GM19395 (cell line): Measurements from ENCODE around the gene SEMA3C.
"Not testable (repeated sequence)": the region's sequence is repeated elsewhere in the genome, so short reads cannot be mapped to it uniquely, and the experiment has no call there.

Experiments used
- ATAC-seq: cut with Tn5 transposase; IDR thresholded peaks from one replicate; pipeline ENCODE4 v1.9.1; 2021; ENCODE audit warnings: mild to moderate bottlenecking, moderate library complexity; ENCODE audit not compliant: unreplicated experiment

Gene SEMA3C

GRCh38 chr7:80929619-80930018 lies 10.8 kb upstream of the SEMA3C start:
- ATAC-seq: no peak

DNA sequence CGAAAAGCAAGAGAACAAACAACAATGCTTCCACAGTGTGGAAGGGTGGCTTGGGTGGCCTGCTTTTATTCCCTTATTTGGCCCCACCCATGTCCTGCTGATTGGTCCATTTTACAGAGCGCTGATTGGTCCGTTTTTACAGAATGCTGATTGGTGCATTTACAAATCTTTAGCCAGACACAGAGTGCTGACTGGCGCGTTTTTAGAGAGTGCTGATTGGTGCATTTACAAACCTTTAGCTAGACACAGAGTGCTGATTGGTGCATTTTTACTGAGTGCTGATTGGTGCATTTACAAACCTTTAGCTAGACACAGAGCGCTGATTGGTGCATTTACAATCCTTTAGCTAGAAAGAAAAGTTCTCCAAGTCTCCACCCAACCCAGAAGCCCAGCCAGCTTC lies 8.1 kb upstream of the SEMA3C start:
- ATAC-seq: not testable (repeated sequence)

DNA sequence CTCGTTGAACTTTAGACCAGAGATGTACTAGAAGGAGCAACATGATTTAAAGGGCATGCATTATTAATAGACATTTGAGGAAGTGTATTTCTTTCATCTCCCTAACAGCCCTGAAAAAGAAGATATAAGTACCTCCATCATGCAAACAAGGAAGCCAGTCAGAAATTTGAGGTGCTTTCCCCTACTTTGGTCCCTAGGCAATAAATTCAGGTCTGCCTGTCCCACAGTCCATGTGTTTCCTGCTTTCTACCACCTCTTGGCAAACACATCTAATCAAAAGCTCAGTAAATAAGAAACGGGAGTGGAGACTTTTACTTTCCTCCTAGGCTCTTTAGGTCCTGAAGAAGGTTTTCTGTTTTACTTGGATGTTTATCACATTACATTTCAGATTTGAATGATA lies 5.2 kb upstream of the SEMA3C start:
- no peak for ATAC-seq

- no peak for ATAC-seq
These were observed 4.4 kb upstream of the SEMA3C start for GRCh38 chr7:80923211-80923612.

DNA sequence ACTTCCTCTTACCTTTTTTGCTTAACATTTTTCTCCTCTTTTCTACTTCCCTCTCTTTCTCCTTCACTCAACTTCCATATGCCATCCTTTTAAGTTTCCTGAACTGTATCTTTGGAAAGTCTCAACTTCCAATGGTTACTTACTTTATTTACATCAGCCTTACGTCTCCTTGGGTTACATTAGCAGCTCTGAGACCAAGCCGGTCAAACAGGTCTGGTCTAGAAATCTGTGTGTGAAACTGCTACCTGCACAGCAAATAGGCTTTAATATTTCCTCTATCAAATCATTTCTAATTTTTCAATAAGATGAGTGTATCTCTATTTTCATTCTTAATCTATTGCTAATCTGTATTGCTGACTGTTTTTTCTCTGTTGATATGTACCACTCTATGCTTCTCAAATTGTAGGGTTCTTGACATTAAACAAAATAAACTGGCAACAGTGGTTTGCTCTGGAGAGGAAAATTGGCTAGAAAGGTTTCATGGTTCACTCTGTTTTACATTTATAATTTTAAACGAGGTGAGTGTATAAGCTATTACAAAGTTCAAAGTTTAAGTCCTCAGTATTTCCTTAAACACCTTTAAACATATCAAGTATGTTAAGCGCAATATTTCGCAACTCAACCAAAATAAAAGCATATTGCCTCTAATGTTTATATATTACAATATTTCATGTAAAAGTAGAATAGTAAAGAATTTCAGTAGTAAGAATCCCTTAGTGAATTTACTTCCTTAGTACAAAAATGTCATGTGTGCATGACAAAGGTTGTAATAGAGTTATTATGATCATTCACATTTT lies 3.6 kb upstream of the SEMA3C start:
- ATAC-seq: no peak

GRCh38 chr7:80921130-80921529 lies 2.3 kb upstream of the SEMA3C start:
- no peak for ATAC-seq

DNA sequence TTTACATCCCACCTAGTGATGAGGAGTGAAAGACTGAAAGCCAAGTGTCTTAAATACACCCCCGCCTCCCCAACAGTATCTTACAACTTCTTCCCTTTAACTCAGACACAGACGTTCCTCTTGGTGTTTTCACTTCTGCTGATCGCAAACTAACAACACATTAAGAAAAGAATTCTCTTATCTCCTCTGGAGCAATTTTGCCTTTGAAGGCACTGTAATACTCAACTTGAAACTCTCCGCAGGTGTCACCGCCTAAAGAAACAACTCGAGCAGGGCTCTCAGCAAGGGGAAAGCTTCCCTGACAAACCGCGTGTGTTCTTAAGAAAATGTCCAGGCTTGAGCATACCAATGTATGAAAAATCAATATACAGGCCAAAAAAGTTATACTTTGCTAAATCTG lies 452 bp downstream of the SEMA3C start:
- ATAC-seq: peak; percentile 77

- no peak for ATAC-seq
These were observed 1.8 kb downstream of the SEMA3C start for GRCh38 chr7:80916770-80917741.

DNA sequence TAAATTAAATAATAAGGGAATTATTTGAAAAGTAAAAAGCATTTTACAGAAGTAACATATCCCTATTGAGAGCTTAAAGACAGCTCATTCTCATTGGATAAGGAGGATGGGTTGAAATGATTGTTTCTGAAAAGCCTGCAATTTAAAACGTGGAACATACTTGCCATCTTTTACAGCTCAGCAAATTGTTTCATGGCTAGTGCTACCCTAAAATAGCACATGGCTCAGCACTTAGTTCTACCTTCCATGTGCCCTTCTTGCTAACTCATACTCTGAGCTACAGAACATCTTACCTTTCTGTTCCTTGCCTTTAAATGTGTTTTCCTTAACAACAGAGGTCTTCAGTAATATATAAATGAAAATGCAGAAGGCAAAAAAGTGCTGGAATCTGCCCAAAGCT lies 8.6 kb downstream of the SEMA3C start:
- ATAC-seq: no peak

- no peak for ATAC-seq
These were observed 10.5 kb downstream of the SEMA3C start for GRCh38 chr7:80908360-80908797.

GRCh38 chr7:80907612-80908011 lies 11.2 kb downstream of the SEMA3C start:
- no peak for ATAC-seq

DNA sequence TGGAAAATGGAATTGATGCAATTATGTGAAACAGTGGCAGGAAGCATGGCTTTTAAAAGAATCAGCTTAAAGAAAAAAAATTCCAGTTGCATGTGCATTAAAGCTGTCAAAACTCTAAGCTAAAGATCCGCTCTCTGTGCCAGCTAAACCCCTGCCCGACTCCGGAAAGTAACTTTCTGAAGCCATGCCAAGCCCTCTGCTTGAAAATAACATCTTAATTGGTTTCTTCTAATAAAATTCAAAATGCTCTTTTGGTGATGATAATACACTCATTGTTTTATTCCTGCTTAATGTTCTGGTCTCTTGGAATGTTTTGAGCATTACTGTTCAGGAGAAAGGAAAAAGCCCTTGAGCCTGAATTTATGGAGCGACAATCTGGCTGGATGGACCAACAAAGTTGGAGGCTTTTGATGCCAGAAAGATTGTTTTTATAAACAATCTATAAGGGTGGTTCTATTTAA lies 11.7 kb downstream of the SEMA3C start:
- ATAC-seq: no peak

GRCh38 chr7:80905334-80905733 lies 13.5 kb downstream of the SEMA3C start:
- no peak for ATAC-seq

DNA sequence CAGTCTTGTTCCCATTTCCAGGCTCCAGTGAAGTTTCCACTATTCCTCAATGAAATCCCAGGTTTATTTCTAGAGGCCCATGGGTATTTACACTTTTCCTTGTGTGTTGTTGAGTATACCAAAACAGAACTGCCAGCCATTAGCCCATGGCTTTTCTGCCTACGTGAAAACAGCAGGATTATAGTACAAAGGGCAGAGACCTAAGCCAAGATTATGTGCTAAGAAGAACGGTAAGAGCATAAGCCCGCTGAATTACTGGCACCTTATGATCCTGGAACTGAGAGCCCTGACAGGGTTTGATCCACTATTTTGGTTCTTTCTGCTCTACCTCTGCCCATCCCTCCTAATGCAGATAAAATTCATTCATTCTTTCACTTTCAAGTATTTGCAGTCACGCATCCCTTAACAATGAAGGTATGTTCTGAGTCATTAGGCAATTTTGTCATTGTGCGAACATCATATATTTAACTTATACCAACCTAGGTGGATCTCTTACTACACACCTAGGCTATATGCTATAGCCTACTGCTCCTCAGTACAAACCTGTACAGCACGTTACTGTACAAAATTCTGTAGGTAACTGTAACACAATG lies 16.0 kb downstream of the SEMA3C start:
- peak; percentile 56 for ATAC-seq

DNA sequence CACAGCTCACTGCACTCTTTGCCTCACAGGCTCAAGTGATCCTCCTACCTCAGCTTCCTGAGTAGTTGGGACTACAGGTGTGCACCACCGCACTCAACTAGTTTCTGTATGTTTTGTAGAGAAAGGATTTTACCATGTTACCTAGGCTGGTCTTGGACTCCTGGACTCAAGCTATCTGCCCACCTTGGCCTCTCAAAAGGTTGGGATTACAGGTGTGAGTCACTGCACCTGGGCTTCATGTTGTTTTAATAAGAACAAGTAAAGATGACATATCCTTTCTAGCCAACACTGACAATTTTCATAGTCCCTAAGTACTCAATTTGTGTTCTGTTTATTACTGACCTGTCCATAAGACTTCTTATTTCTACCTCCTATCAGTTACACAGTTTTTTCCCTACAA lies 16.8 kb downstream of the SEMA3C start:
- no peak for ATAC-seq

DNA sequence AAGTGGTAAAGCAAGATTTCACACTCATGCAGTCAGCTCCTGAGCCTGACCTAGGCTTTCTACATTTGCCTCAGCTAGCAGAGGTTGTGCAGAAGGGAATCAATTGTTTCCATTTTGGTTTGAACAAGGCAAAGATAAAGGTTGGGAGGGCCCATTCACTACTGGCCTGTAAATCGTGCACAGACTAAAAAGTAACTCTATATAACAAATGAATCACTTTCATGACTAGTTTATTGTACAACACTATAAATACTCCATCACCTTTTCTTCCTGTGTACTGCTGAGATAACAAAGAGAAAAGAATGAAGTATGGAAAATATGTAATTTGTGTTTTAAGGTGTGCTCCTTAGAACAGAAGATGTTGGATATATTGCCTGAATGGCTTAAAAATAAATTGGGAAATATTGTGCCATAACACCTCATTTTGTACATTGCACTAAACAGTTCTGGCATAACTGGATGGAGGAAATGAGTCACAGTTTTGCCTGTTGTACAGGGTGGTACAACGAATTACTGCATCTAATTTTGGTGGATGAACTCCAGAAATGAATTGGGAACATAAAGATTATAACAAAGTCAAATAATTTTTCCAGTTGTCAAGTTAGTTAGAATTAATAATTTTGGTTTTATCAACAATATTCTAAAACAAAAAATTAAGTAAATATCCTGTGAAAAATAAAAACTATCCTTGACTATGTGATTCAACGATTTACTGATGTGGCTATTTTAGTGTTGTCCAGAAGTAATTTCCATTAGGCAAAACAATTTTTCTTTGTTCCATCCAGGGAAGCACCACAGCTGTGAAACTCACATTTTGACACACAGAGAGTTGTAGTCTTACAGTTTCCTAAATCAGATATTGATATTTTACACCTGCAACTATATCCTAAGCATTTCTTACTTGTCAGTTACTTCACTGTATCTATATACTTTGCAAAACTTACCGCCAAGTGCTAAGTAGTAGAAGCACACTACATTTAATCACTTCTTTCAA lies 18.0 kb downstream of the SEMA3C start:
- no peak for ATAC-seq

DNA sequence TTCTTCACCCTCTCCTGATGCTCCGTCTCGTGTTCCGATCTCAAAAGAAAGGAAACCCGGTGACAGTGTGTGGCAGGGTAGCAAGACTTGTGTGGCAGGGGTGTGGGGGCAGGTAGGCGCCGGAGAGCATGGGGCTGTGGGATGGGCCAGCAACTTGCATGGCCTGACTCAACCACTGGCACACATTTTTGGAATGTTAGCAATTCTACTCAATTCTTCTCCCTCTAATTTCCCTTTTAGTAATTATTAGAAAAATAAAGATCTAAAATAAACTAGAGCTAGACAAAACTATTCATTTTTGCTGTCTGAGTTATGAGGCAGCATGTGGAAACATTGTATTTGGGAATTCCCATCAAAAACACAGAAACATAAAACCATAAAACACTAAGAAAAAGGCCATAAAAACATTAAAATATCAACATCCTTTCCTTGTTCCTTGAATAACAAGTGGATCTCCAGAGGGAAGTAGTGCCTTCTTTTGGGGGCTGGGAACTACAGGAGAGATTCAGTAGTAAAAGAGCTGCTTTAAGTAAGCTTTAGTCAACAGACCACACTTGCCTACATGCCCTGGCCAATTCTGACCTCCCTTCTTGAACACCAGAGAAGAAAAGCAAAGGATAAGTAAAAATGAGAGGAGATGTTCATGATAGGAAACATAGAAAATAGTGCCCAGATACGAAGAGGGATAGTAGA lies 21.8 kb downstream of the SEMA3C start:
- no peak for ATAC-seq

DNA sequence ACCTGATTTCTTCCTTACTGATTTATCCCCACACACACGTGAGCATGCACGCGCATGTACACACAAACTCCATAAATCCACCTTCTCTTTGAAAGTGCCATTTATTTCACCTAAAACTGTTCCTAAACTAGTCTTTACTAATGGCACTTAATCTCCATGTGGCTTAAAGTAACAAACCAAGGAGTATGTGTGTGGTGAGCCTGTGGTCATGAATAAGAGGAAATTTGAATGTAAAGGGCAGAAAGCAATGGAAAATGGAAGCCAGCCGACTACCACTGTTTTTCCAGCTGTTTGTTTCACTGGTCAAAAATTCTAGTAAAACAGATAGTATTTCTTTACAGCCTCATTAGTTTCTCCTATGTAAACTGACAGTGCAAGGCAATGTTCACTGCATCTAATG lies 23.8 kb downstream of the SEMA3C start:
- ATAC-seq: no peak

- ATAC-seq: no peak
These were observed 27.6 kb downstream of the SEMA3C start for GRCh38 chr7:80891259-80891544.
